ENCODE measurements around the gene CASZ1.

DNA sequence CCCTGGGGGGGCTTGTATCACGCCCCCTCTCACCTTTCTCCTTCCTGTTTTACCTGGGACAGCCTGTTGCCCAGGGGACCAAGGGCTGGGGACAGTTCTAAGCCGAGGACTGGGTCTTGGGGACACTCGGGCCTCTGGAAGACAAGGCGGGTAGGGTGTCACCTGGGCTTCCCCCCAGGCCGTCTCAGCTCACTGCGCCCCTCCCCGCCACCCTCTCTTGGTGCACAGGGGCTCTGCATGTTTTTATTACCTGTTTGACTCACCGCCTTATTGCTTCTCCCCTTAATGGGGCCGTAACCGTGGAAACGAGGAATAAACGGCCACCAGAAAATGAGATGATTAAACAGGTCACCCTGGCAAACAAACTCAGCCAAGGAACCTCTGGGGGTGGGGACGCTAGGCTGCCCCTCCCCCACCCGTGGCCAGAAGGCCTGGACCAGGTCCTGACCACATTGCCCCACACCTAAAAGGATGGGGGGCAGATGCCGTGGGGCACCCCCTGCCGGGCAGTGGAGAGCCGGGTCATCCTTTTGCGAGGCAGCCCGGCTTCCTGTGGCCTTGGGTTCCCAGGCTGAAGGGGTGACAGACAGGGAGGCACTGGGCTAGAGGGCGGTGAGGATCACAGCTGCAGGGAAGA is 109.9 kb downstream of the CASZ1 start:
- TF ChIP-seq, protein P1, sequence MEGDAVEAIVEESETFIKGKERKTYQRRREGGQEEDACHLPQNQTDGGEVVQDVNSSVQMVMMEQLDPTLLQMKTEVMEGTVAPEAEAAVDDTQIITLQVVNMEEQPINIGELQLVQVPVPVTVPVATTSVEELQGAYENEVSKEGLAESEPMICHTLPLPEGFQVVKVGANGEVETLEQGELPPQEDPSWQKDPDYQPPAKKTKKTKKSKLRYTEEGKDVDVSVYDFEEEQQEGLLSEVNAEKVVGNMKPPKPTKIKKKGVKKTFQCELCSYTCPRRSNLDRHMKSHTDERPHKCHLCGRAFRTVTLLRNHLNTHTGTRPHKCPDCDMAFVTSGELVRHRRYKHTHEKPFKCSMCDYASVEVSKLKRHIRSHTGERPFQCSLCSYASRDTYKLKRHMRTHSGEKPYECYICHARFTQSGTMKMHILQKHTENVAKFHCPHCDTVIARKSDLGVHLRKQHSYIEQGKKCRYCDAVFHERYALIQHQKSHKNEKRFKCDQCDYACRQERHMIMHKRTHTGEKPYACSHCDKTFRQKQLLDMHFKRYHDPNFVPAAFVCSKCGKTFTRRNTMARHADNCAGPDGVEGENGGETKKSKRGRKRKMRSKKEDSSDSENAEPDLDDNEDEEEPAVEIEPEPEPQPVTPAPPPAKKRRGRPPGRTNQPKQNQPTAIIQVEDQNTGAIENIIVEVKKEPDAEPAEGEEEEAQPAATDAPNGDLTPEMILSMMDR (IDR thresholded peaks at IDR 0.05), result no peak
- TF ChIP-seq USF2 (CRISPR knock-in tag; IDR thresholded peaks at IDR 0.05), result no peak
- TF ChIP-seq TEAD4 (CRISPR knock-in tag; IDR thresholded peaks at IDR 0.05), result no peak
- no peak for TF ChIP-seq ESRRA (CRISPR knock-in tag; IDR thresholded peaks at IDR 0.05; ENCODE audit: borderline replicate concordance)

All from WTC11 (cell line).